AG09309 (cell line): ENCODE data around the gene RHBDL1.
"Not testable (repeated sequence)": the region's sequence is repeated elsewhere in the genome, so short reads cannot be mapped to it uniquely, and the experiment has no call there.

Experiments
- DNase-seq: peaks from one replicate; pipeline ENCODE4 v3.0.0-alpha.2; 2010; ENCODE audit warnings: low read depth
- H3K4me3 ChIP-seq: 2 replicates; pipeline ENCODE4 v1.5.1; 2011; ENCODE audit warnings: mild to moderate bottlenecking, low read depth, low read length, moderate library complexity; ENCODE audit not compliant: control insufficient read depth
- TF ChIP-seq, protein P1 (sequence below): IDR thresholded peaks from 2 replicates; pipeline ENCODE4 v1.5.1; 2011; ENCODE audit warnings: mild to moderate bottlenecking, low read depth, low read length, inconsistent platforms; ENCODE audit not compliant: insufficient read depth, control insufficient read depth; ENCODE audit errors: missing control alignments

RHBDL1 gene

DNA sequence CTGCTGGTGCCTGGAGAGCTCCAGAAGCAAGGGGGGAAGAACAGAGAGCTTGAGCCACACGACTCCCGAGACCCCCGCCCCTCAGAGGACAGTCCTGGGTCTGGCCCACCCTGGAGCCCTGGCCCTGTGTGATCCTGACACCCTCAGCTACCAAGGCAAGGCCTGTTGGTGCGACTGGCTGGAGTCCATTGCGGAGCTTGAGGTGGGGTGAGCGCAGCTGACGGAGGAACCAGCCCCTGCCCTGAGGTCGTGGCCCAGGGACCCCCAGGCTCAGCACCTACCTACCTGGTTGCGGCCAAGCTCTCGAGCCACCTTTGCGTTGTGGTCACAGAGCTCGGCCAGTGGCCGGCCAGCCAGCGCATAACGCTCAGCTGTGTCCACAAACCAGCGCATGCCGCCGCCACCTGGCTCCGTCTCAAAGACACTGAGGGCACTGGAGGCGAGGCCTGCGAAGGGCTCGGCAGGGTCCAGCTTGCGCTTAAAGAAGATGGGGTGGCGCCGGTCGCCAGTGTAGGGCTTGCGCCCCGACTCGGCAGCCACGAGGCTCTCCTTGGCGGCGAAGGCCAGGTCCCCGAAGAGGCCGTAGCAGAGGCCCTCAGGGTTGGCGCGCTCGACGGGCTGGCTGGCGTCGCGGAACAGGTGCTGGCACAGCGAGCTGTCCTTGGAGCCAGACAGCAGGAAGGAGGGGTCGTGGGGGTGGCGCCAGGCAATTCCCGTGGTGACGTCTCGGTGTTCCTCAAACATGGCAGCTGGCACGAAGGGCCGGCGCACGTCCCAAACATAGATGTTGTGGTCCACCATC, 11.2 kb downstream of the RHBDL1 start:
- TF ChIP-seq, protein P1, sequence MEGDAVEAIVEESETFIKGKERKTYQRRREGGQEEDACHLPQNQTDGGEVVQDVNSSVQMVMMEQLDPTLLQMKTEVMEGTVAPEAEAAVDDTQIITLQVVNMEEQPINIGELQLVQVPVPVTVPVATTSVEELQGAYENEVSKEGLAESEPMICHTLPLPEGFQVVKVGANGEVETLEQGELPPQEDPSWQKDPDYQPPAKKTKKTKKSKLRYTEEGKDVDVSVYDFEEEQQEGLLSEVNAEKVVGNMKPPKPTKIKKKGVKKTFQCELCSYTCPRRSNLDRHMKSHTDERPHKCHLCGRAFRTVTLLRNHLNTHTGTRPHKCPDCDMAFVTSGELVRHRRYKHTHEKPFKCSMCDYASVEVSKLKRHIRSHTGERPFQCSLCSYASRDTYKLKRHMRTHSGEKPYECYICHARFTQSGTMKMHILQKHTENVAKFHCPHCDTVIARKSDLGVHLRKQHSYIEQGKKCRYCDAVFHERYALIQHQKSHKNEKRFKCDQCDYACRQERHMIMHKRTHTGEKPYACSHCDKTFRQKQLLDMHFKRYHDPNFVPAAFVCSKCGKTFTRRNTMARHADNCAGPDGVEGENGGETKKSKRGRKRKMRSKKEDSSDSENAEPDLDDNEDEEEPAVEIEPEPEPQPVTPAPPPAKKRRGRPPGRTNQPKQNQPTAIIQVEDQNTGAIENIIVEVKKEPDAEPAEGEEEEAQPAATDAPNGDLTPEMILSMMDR = no peak
- DNase-seq = no peak
- H3K4me3 ChIP-seq = no peak overlapping the region

DNA sequence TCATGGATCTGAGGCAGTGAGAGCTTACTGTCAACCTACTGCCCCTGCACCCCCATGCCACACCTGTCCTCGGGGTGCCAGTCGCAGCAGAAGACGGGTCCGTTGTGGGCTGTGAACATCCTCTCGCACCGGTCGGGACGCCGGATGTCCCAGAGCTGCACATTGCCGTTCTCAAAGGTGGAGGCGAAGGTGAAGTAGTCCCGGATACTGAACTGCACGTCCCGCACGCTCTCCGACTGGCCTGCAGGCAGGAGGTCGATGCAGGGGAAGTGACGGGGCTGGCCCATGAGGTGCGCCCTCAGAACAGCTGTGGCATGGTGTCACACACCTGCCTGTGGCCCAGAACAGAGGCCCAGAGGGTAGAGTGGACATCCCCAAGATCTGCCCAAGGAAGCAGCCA, 12.0 kb downstream of the RHBDL1 start:
- TF ChIP-seq, protein P1 = no peak
- no peak for DNase-seq
- H3K4me3 ChIP-seq = no peak overlapping the region

DNA sequence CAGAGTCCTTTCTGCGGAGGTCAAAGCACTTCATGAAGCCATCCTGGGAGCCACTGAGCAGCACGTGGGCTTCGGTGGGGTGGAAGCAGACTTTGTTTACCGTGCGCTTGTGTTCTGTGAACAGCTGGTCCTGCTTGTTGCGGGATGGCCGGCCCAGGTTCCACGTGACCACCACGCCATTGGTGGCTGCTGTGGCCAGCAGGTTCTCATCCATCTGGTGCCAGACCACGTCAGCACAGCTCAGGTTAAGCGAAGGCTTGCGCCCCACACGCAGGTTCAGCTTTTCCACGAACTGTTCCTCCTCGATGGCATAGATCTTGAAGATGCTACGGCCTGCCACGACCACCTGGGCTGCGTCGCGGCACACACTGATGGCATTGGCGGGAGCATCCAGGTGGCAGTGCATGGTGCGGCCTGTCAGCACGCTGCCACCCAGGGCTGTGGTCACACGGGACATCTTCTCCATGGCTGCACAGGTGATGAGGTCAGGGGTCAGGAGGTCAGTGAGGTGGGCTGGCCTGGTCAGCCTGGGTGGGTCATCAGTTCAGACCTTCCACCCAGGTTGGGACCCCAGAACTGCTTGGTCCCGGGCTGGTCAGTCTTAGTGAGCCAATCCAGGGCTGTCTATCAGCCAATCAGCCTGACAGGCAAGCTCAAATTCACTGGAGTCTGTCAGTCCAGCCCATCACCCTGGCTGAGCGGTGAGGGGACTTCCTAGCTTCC, 13.9 kb downstream of the RHBDL1 start:
- TF ChIP-seq, protein P1 = no peak
- peak overlapping the region; percentile 96 for H3K4me3 ChIP-seq
- no peak for DNase-seq

DNA sequence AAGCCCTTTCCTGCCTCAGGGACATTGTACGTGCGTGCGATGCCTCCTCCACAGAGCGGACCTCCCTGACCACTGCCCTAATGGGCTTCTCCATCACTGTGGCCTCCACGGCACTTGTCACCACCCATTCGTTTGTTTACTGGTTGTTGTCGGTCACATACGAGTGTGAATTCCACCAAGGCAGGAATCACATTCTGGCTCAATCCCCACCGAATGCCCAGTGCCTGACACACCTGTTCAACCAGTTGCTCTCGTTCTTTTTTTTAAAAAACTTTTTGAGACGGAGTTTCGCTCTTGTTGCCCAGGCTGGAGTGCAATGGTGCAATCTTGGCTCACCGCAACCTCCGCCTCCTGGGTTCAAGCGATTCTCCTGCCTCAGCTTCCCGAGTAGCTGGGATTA, 15.8 kb downstream of the RHBDL1 start:
- not testable (repeated sequence) for DNase-seq, H3K4me3 ChIP-seq

DNA sequence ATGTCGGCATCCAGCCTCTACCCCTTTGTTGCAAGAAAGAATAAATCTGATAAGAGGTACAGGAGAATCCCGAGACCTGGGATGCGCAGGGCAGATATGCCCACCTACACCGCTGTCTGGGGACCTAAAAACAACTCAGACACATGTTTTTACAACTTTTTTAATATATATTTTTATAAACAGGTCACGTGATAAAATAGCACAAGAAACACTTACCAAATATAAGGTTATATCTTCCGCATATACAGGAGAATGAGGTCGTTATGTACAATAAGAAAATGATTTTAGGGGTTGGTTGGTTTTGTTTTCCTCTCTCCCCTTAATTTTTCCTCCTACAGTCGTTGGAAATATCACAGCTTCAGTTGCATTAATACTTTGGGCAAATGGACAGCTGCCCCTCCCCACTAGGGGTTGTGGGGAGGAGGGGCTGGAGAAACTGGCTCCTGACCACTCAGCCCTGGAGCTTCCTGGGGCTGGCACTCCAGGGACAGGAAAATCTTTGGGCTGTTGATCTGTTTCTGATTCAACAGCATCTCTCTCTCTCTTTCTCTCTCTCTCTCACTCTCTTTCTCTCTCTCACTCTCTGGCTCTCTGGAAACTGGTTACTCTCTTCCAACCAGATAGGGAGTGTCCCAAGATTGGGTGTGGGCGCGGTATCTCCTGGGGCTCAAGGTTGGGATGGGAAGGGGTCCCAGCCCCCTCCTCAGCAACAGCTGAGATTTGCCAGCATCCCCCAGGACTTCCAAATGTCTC, 17.1 kb downstream of the RHBDL1 start:
- TF ChIP-seq, protein P1 = no peak
- DNase-seq = no peak

DNA sequence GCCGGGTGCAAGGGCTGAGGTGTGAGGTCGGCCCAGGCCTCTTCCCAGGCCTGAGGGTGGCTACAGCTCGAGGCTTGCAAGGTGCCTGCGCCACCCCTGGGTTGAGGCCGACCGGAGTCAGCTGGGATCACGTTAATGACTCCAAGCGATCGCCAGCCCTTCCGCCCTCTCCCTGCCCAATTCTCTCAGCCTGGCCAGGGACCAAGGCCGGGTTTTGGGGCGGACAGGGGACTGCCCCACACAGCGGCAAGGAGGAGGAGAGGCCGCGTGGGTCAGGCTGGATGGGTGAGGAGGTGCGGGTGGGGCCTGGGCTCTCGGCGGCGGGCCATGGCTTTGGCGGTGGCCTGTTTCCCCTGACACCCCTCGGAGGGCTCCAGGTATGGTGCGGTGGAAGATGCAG, 17.9 kb downstream of the RHBDL1 start:
- H3K4me3 ChIP-seq = no peak overlapping the region
- TF ChIP-seq, protein P1 = no peak
- no peak for DNase-seq

More for the DNA sequence above, 17.1 kb downstream of the RHBDL1 start:
- H3K4me3 ChIP-seq = no peak overlapping the region
